ENCODE results near the gene KDM5A. TPM values are rescaled to one million over a fixed set of nuclear protein-coding genes. Genes with fewer than 3 reads are reported as not detected.

The KDM5A gene
- polyA plus RNA-seq, 1 donor from 2014 or later, result 11.2 TPM

GRCh38 chr12:257521-258321 is 131.4 kb downstream of the KDM5A start:
- no peaks in the 10 kb centered on the region for H3K27me3 ChIP-seq (ENCODE audit: insufficient read depth, low read depth, low read length)
- H3K79me2 ChIP-seq (replicated peaks; ENCODE audit: insufficient read depth, low read length), result no peaks in the 10 kb centered on the region
- no peaks in the 10 kb centered on the region for H3F3A ChIP-seq (ENCODE audit: insufficient read depth, low read length, poor library complexity, severe bottlenecking)
- H3K27ac ChIP-seq (ENCODE audit: low read length), result no peak overlapping the region
- TF ChIP-seq CTCF (IDR thresholded peaks at IDR 0.05; ENCODE audit: poor library complexity, severe bottlenecking) (no peak), SMC3 (conservative IDR thresholded peaks at IDR 0.05; ENCODE audit: poor library complexity) (no peak), POLR2AphosphoS5 (IDR thresholded peaks at IDR 0.05) (no peak), REST (IDR thresholded peaks at IDR 0.05; ENCODE audit: borderline replicate concordance) (no peak), MXI1 (conservative IDR thresholded peaks at IDR 0.05; ENCODE audit: poor library complexity, severe bottlenecking) (no peak), EP300 (conservative IDR thresholded peaks at IDR 0.05; ENCODE audit: poor library complexity, severe bottlenecking) (no peak), RAD21 (conservative IDR thresholded peaks at IDR 0.05) (no peak), EZH2 (IDR thresholded peaks at IDR 0.05; ENCODE audit: borderline replicate concordance, insufficient read depth, low read length, poor library complexity, severe bottlenecking) (no peak)
- no peak overlapping the region for H3K4me2 ChIP-seq (ENCODE audit: low read length)
- H4K20me1 ChIP-seq (ENCODE audit: insufficient read depth), result no peaks in the 10 kb centered on the region
- no peaks in the 10 kb centered on the region for H3K36me3 ChIP-seq (ENCODE audit: insufficient read depth, low read length)
- H3K9ac ChIP-seq (ENCODE audit: low read length), result no peak overlapping the region
- H2AFZ ChIP-seq (ENCODE audit: low read depth, low read length), result no peak overlapping the region
- no peak overlapping the region for H3K4me3 ChIP-seq (ENCODE audit: low read length)
- no peaks in the 10 kb centered on the region for H3K9me3 ChIP-seq (ENCODE audit: low read length)
- H3K9me2 ChIP-seq (ENCODE audit: insufficient read depth, low read length), result no peaks in the 10 kb centered on the region

DNA sequence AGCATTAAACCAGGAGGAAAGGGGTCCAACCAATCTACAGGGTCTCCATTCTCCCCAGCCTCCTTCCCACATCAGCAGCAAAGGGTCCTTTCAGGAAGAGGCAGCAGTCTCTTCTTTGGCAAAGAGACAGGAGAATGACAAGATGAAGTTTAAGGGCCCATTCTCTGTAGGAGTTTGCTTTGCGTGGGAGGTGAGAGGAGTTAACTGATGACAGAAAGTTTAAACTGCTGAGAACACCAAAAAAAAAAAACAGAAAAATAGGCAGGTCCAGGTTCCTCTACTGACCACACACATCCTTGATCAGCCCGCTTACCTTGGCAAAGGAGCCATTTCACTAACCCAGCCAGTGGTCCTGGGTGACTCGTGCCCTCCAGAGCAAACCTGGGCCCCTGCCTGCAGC is 132.2 kb downstream of the KDM5A start:
- Histone ChIP-seq H3K27me3 (ENCODE audit: insufficient read depth, low read depth, low read length) (no peaks in the 10 kb centered on the region), H3K27ac (ENCODE audit: low read length) (no peak overlapping the region), H3K4me3 (ENCODE audit: low read length) (no peak overlapping the region), H4K20me1 (ENCODE audit: insufficient read depth) (no peaks in the 10 kb centered on the region), H3K4me2 (ENCODE audit: low read length) (no peak overlapping the region), H3K9me2 (ENCODE audit: insufficient read depth, low read length) (no peaks in the 10 kb centered on the region), H3K36me3 (ENCODE audit: insufficient read depth, low read length) (no peaks in the 10 kb centered on the region), H3K9me3 (ENCODE audit: low read length) (no peaks in the 10 kb centered on the region), H3F3A (ENCODE audit: insufficient read depth, low read length, poor library complexity, severe bottlenecking) (no peaks in the 10 kb centered on the region), H3K79me2 (replicated peaks; ENCODE audit: insufficient read depth, low read length) (no peaks in the 10 kb centered on the region), H2AFZ (ENCODE audit: low read depth, low read length) (no peak overlapping the region), H3K9ac (ENCODE audit: low read length) (no peak overlapping the region)
- TF ChIP-seq SMC3 (conservative IDR thresholded peaks at IDR 0.05; ENCODE audit: poor library complexity) (no peak), REST (IDR thresholded peaks at IDR 0.05; ENCODE audit: borderline replicate concordance) (no peak)
